PFSK-1 (cell line): ENCODE data around the gene HOATZ.

Experiments used
- POLR2AphosphoS5 ChIP-seq: IDR thresholded peaks from 2 replicates; pipeline ENCODE4 v1.6.1; 2012; ENCODE audit warnings: low read depth, mild to moderate bottlenecking, control low read depth, low read length, moderate library complexity
- SIN3A ChIP-seq: IDR thresholded peaks from 2 replicates; pipeline ENCODE4 v1.6.1; 2012; ENCODE audit warnings: mild to moderate bottlenecking, low read length, moderate library complexity, borderline replicate concordance; ENCODE audit not compliant: insufficient read depth
- TAF1 ChIP-seq: IDR thresholded peaks from 2 replicates; pipeline ENCODE4 v1.6.1; 2012; ENCODE audit warnings: low read length, control low read depth, borderline replicate concordance; ENCODE audit not compliant: insufficient read depth

- TF ChIP-seq POLR2AphosphoS5 (no peak), SIN3A (no peak), TAF1 (no peak)
Measured at GRCh38 chr11:111512296-111513239, 2.0 kb upstream of the HOATZ start, which contains the start of gene BTG4.
